ENCODE data around the gene BRINP2. TPM values are rescaled to one million over a fixed set of nuclear protein-coding genes. Genes with fewer than 3 reads are reported as not detected.

BRINP2 gene
- polyA plus RNA-seq, 2 donors = 0.01 TPM; not detected in 1

- Histone ChIP-seq H3K27ac (ENCODE audit: low read depth in 2 of 2, low read length in 1 of 2) (no peak overlapping the region), H3K36me3 (ENCODE audit: control insufficient read depth in 2 of 2, insufficient read depth in 2 of 2, low read length in 1 of 2) (no peaks in the 10 kb centered on the region), H3K4me1 (ENCODE audit: control insufficient read depth in 2 of 2, insufficient read depth in 2 of 2, low read length in 1 of 2) (no peaks in the 10 kb centered on the region), H3K9me3 (ENCODE audit: control insufficient read depth in 2 of 2, insufficient read depth in 1 of 2, low read depth in 1 of 2, low read length in 1 of 2) (no peaks in the 10 kb centered on the region), H3K27me3 (ENCODE audit: control insufficient read depth in 1 of 2, insufficient read depth in 2 of 2, low read length in 2 of 2) (peaks cover 0 to 2% of the 10 kb centered on the region in 2 donors), H3K4me3 (ENCODE audit: low read depth in 1 of 2, low read length in 2 of 2) (no peak overlapping the region)
- 2% methylated on average over 15 of the region's 15 CpGs for WGBS, 2 donors
These were observed 6.8 kb upstream of the BRINP2 start for GRCh38 chr1:177163844-177164379.

DNA sequence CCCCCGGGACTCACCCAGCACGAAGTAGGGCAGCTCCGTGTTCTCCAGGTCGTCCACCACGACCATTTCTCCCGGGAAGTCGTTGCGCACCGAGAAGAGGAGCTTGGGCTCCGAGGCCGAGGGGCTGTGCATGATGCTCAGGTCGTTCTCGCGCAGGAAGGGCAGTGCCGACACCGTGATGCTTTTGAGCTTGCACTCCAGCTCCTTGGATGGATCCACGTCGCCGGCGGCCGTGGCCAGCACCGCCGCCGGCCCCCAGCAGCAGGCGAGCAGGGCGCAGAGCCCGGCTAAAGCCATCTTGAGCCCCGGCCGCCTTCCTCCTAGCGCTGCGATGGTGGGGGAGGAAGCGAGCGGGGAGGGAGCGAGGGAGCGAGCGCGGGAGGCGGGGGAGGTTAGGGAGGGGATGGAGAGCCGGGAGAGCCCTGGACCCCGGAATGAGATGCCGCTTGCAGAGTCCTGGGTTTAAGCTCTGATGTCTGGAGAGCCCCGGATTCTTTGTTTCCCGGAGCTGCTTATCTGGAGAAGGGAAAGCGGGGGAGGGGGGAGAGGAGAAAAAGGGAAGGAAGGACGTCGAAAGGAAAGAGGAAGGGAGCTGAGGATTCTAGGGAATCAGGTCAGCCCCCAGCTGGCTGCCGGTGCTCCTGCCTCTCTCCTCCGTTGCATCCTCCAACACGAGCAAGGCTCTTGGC lies 6.2 kb upstream of the BRINP2 start, which contains the start of gene ASTN1:
ASTN1 (minus strand) TSS at position 333 of the 689 bp plus-strand sequence; CDS start at position 297, 36 bp downstream.
- H3K4me3 ChIP-seq (ENCODE audit: low read depth in 1 of 2, low read length in 2 of 2) = no peak within 1 kb of the TSS
- H3K27me3 ChIP-seq (ENCODE audit: control insufficient read depth in 1 of 2, insufficient read depth in 2 of 2, low read length in 2 of 2) = peaks cover 0 to 2% of the 10 kb centered on the region in 2 donors
- no peak within 1 kb of the TSS for H3K27ac ChIP-seq (ENCODE audit: low read depth in 2 of 2, low read length in 1 of 2)
- no peaks in the 10 kb centered on the region for H3K9me3 ChIP-seq (ENCODE audit: control insufficient read depth in 2 of 2, insufficient read depth in 1 of 2, low read depth in 1 of 2, low read length in 1 of 2)
- 3% methylated on average over 49 of the region's 49 CpGs for WGBS, 2 donors
- H3K36me3 ChIP-seq (ENCODE audit: control insufficient read depth in 2 of 2, insufficient read depth in 2 of 2, low read length in 1 of 2) = no peaks in the 10 kb centered on the region
- H3K4me1 ChIP-seq (ENCODE audit: control insufficient read depth in 2 of 2, insufficient read depth in 2 of 2, low read length in 1 of 2) = no peaks in the 10 kb centered on the region

GRCh38 chr1:177165069-177165439 lies 5.7 kb upstream of the BRINP2 start:
- Histone ChIP-seq H3K9me3 (ENCODE audit: control insufficient read depth in 2 of 2, insufficient read depth in 1 of 2, low read depth in 1 of 2, low read length in 1 of 2) (no peaks in the 10 kb centered on the region), H3K4me1 (ENCODE audit: control insufficient read depth in 2 of 2, insufficient read depth in 2 of 2, low read length in 1 of 2) (no peaks in the 10 kb centered on the region), H3K27me3 (ENCODE audit: control insufficient read depth in 1 of 2, insufficient read depth in 2 of 2, low read length in 2 of 2) (peaks cover 0 to 8% of the 10 kb centered on the region in 2 donors), H3K4me3 (ENCODE audit: low read depth in 1 of 2, low read length in 2 of 2) (no peak overlapping the region), H3K27ac (ENCODE audit: low read depth in 2 of 2, low read length in 1 of 2) (no peak overlapping the region), H3K36me3 (ENCODE audit: control insufficient read depth in 2 of 2, insufficient read depth in 2 of 2, low read length in 1 of 2) (no peaks in the 10 kb centered on the region)
- 6 to 10% methylated on average over 9 of the region's 9 CpGs for WGBS, 2 donors

- Histone ChIP-seq H3K27ac (ENCODE audit: low read depth in 2 of 2, low read length in 1 of 2) (no peak overlapping the region), H3K4me3 (ENCODE audit: low read depth in 1 of 2, low read length in 2 of 2) (no peak overlapping the region), H3K9me3 (ENCODE audit: control insufficient read depth in 2 of 2, insufficient read depth in 1 of 2, low read depth in 1 of 2, low read length in 1 of 2) (peaks cover 0 to 4% of the 10 kb centered on the region in 2 donors), H3K36me3 (ENCODE audit: control insufficient read depth in 2 of 2, insufficient read depth in 2 of 2, low read length in 1 of 2) (no peaks in the 10 kb centered on the region), H3K4me1 (ENCODE audit: control insufficient read depth in 2 of 2, insufficient read depth in 2 of 2, low read length in 1 of 2) (peaks cover 3 to 6% of the 10 kb centered on the region in 2 donors), H3K27me3 (ENCODE audit: control insufficient read depth in 1 of 2, insufficient read depth in 2 of 2, low read length in 2 of 2) (peaks cover 4 to 15% of the 10 kb centered on the region in 2 donors)
- WGBS, 2 donors = 13 to 15% methylated on average over 8 of the region's 8 CpGs
These were observed 872 bp downstream of the BRINP2 start for GRCh38 chr1:177171536-177172123.

DNA sequence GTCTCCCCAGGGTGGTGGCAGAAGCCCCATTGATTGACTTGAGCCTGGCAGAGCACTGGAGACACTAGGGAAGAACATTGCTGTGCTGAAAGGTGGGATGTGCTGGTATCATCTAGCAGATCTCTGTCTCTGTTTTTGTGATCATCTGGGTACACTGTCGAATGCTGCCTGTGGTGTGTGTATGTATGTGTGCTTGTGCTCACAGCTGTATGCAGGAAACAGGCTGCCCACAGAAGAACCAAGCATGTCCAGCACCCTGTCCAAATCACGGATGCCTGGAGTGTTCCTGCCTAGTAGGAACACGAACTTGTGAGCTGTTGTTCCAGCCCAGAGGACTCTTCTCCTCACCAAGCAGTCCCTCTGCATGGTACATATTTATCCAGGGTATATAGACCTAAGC lies 1.5 kb downstream of the BRINP2 start:
- Histone ChIP-seq H3K27ac (ENCODE audit: low read depth in 2 of 2, low read length in 1 of 2) (no peak overlapping the region), H3K27me3 (ENCODE audit: control insufficient read depth in 1 of 2, insufficient read depth in 2 of 2, low read length in 2 of 2) (peaks cover 4 to 15% of the 10 kb centered on the region in 2 donors), H3K36me3 (ENCODE audit: control insufficient read depth in 2 of 2, insufficient read depth in 2 of 2, low read length in 1 of 2) (no peaks in the 10 kb centered on the region), H3K9me3 (ENCODE audit: control insufficient read depth in 2 of 2, insufficient read depth in 1 of 2, low read depth in 1 of 2, low read length in 1 of 2) (peaks cover 0 to 4% of the 10 kb centered on the region in 2 donors), H3K4me3 (ENCODE audit: low read depth in 1 of 2, low read length in 2 of 2) (no peak overlapping the region), H3K4me1 (ENCODE audit: control insufficient read depth in 2 of 2, insufficient read depth in 2 of 2, low read length in 1 of 2) (peaks cover 3 to 6% of the 10 kb centered on the region in 2 donors)
- 67 to 69% methylated on average over 3 of the region's 3 CpGs for WGBS, 2 donors

- peaks cover 4 to 15% of the 10 kb centered on the region in 2 donors for H3K27me3 ChIP-seq (ENCODE audit: control insufficient read depth in 1 of 2, insufficient read depth in 2 of 2, low read length in 2 of 2)
- no peaks in the 10 kb centered on the region for H3K36me3 ChIP-seq (ENCODE audit: control insufficient read depth in 2 of 2, insufficient read depth in 2 of 2, low read length in 1 of 2)
- 79 to 80% methylated on average over 3 of the region's 3 CpGs for WGBS, 2 donors
- peaks cover 3 to 6% of the 10 kb centered on the region in 2 donors for H3K4me1 ChIP-seq (ENCODE audit: control insufficient read depth in 2 of 2, insufficient read depth in 2 of 2, low read length in 1 of 2)
- no peak overlapping the region for H3K4me3 ChIP-seq (ENCODE audit: low read depth in 1 of 2, low read length in 2 of 2)
- no peak overlapping the region for H3K27ac ChIP-seq (ENCODE audit: low read depth in 2 of 2, low read length in 1 of 2)
- H3K9me3 ChIP-seq (ENCODE audit: control insufficient read depth in 2 of 2, insufficient read depth in 1 of 2, low read depth in 1 of 2, low read length in 1 of 2) = peaks cover 0 to 4% of the 10 kb centered on the region in 2 donors
These were observed 2.1 kb downstream of the BRINP2 start for GRCh38 chr1:177172866-177173265.

DNA sequence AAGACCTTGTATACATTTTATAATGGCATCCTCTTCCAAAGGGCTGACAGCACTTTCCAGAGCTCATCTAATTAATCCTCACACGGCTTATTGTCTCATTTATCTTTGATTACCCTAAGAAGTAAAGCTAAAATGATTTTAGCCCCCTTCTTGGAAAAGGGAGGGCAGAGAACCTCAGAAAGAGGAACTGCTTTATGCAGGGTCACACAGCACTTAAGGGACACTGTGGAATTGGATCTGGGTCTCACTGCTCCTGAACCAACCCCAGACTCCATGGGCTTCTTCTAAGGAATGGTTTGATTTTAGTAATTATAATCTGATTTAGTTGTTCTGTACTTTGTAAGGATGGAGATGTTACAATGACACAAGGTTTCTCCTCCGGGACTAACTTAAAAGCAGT lies 3.2 kb downstream of the BRINP2 start:
- Histone ChIP-seq H3K27me3 (ENCODE audit: control insufficient read depth in 1 of 2, insufficient read depth in 2 of 2, low read length in 2 of 2) (peaks cover 4 to 15% of the 10 kb centered on the region in 2 donors), H3K27ac (ENCODE audit: low read depth in 2 of 2, low read length in 1 of 2) (no peak overlapping the region), H3K4me3 (ENCODE audit: low read depth in 1 of 2, low read length in 2 of 2) (no peak overlapping the region), H3K36me3 (ENCODE audit: control insufficient read depth in 2 of 2, insufficient read depth in 2 of 2, low read length in 1 of 2) (no peaks in the 10 kb centered on the region), H3K9me3 (ENCODE audit: control insufficient read depth in 2 of 2, insufficient read depth in 1 of 2, low read depth in 1 of 2, low read length in 1 of 2) (peaks cover 0 to 4% of the 10 kb centered on the region in 2 donors), H3K4me1 (ENCODE audit: control insufficient read depth in 2 of 2, insufficient read depth in 2 of 2, low read length in 1 of 2) (peaks cover 3 to 6% of the 10 kb centered on the region in 2 donors)
- WGBS, 2 donors = 59 to 73% methylated on average over 2 of the region's 2 CpGs

- H3K27ac ChIP-seq (ENCODE audit: low read depth in 2 of 2, low read length in 1 of 2) = no peak overlapping the region
- H3K9me3 ChIP-seq (ENCODE audit: control insufficient read depth in 2 of 2, insufficient read depth in 1 of 2, low read depth in 1 of 2, low read length in 1 of 2) = peaks cover 0 to 4% of the 10 kb centered on the region in 2 donors
- H3K27me3 ChIP-seq (ENCODE audit: control insufficient read depth in 1 of 2, insufficient read depth in 2 of 2, low read length in 2 of 2) = peaks cover 4 to 9% of the 10 kb centered on the region in 2 donors
- H3K36me3 ChIP-seq (ENCODE audit: control insufficient read depth in 2 of 2, insufficient read depth in 2 of 2, low read length in 1 of 2) = no peaks in the 10 kb centered on the region
- peaks cover 3 to 6% of the 10 kb centered on the region in 2 donors for H3K4me1 ChIP-seq (ENCODE audit: control insufficient read depth in 2 of 2, insufficient read depth in 2 of 2, low read length in 1 of 2)
- 65 to 75% methylated on average over 6 of the region's 6 CpGs for WGBS, 2 donors
- H3K4me3 ChIP-seq (ENCODE audit: low read depth in 1 of 2, low read length in 2 of 2) = no peak overlapping the region
These were observed 4.3 kb downstream of the BRINP2 start for GRCh38 chr1:177174921-177175634.

DNA sequence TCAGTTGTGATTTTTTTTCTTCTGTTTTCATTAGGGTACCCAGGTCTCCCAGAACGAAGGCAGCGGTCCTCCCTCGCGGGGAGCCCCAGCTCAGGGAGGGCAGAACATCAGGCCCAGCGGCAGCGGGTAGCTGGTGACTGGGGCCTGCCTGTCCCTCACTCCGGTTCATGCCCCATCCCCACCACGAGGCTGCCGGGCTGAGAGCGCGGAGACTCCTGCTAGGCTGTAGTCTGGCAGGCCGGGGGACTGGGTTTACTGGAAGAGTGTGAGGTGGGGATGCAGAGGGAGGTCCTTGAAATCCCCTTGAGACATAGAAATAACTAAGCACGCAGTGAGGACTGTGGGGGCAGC lies 10.5 kb downstream of the BRINP2 start:
- 17 to 35% methylated on average over 13 of the region's 13 CpGs for WGBS, 2 donors
- Histone ChIP-seq H3K27me3 (ENCODE audit: control insufficient read depth in 1 of 2, insufficient read depth in 2 of 2, low read length in 2 of 2) (no peaks in the 10 kb centered on the region), H3K27ac (ENCODE audit: low read depth in 2 of 2, low read length in 1 of 2) (no peak overlapping the region), H3K4me3 (ENCODE audit: low read depth in 1 of 2, low read length in 2 of 2) (no peak overlapping the region), H3K36me3 (ENCODE audit: control insufficient read depth in 2 of 2, insufficient read depth in 2 of 2, low read length in 1 of 2) (no peaks in the 10 kb centered on the region), H3K4me1 (ENCODE audit: control insufficient read depth in 2 of 2, insufficient read depth in 2 of 2, low read length in 1 of 2) (no peaks in the 10 kb centered on the region), H3K9me3 (ENCODE audit: control insufficient read depth in 2 of 2, insufficient read depth in 1 of 2, low read depth in 1 of 2, low read length in 1 of 2) (no peaks in the 10 kb centered on the region)
